ENCODE measurements around the gene ASF1A. TPM values are rescaled to one million over a fixed set of nuclear protein-coding genes. Genes with fewer than 3 reads are reported as not detected.

The ASF1A gene
- total and polyA plus RNA-seq, 2 of the 13 experiments (the other 11 are each of a cell fraction or from before 2014, with no cell fraction given) = 14.5 to 49.9 TPM

GRCh38 chr6:118895261-118895560 lies 1.3 kb downstream of the ASF1A start:
- Histone ChIP-seq H3K36me3 (replicated peaks in 1 of 2; ENCODE audit: control insufficient read depth in 1 of 2, insufficient read depth in 2 of 2, low read length in 2 of 2) (peaks cover 2 to 12% of the 10 kb centered on the region in 2 experiments; a peak in 4 of 5 replicates), H3K27ac (ENCODE audit: extremely low read length, insufficient read depth, low read length) (peak overlapping the region; percentile 96), H4K20me1 (ENCODE audit: insufficient read depth, low read length) (no peaks in the 10 kb centered on the region), H3K4me2 (ENCODE audit: low read depth, low read length) (peak overlapping the region; percentile 85), H3K27me3 (ENCODE audit: control insufficient read depth in 1 of 2, insufficient read depth in 2 of 2, low read length in 2 of 2) (no peaks in the 10 kb centered on the region; a peak in 1 of 5 replicates), H3K79me2 (ENCODE audit: insufficient read depth, low read length) (peaks cover 64% of the 10 kb centered on the region), H3K4me1 (ENCODE audit: insufficient read depth, low read length) (peaks cover 57% of the 10 kb centered on the region), H2AFZ (ENCODE audit: low read length) (no peak overlapping the region), H3K9me3 (ENCODE audit: low read length) (no peaks in the 10 kb centered on the region), H3K4me3 (replicated peaks in 1 of 3; ENCODE audit: insufficient read depth in 1 of 3, low read depth in 2 of 3, low read length in 3 of 3) (peak overlapping the region; percentile 84 to 98 (median 94)), H3K9ac (ENCODE audit: insufficient read depth, low read depth, low read length) (peak overlapping the region; percentile 96)
- no peak for ATAC-seq
- no TSS peak for BruUV-seq (replicated peaks)
- peak; percentile 11 for TF ChIP-seq IKZF4 (CRISPR knock-in tag; IDR thresholded peaks at IDR 0.05; ENCODE audit: borderline replicate concordance, low read depth, not compliant biosample characterization)
- no peak for TF ChIP-seq NR1H2 (CRISPR knock-in tag; IDR thresholded peaks at IDR 0.05; ENCODE audit: borderline replicate concordance, low read depth)
- no peak for TF ChIP-seq MXD4 (CRISPR knock-in tag; IDR thresholded peaks at IDR 0.05)
- no peak for TF ChIP-seq THYN1 (CRISPR knock-in tag; IDR thresholded peaks at IDR 0.05; ENCODE audit: borderline replicate concordance, low read depth)
- 2% methylated on average over 11 of the region's 11 CpGs for WGBS (ENCODE audit: low lambda C conversion rate)
- intact Hi-C loops (cut with micrococcal nuclease; ENCODE audit: unreplicated experiment) (loop anchor here (2.0 to 10.0 kb wide), 2 partner anchors 94 to 370 kb away; no protein-coding TSS in a partner anchor), in situ Hi-C loops (cut with HindIII; ENCODE audit: extremely low pct_ligation_motif_present, low pct_unique_long_range_greater_than_20kb) (no loop called here)
- no peak for FAIRE-seq
- CTCF ChIA-PET (ENCODE audit: low intra/inter-chr PET ratio, low total read pairs) = no interaction called here
- no peak for DNase-seq (ENCODE audit: low spot score)
- POLR2A ChIA-PET = interaction anchor here (3.1 kb wide), 1 partner anchor 40 kb away, joined by 10 read pairs; the partner anchor contains the start of gene MCM9

- Histone ChIP-seq H3K27ac (ENCODE audit: extremely low read length, insufficient read depth, low read length) (peak overlapping the region; percentile 96), H2AFZ (ENCODE audit: low read length) (no peak overlapping the region), H3K9me3 (ENCODE audit: low read length) (no peaks in the 10 kb centered on the region), H4K20me1 (ENCODE audit: insufficient read depth, low read length) (no peaks in the 10 kb centered on the region), H3K79me2 (ENCODE audit: insufficient read depth, low read length) (peaks cover 71% of the 10 kb centered on the region), H3K4me3 (replicated peaks in 1 of 3; ENCODE audit: insufficient read depth in 1 of 3, low read depth in 2 of 3, low read length in 3 of 3) (peak overlapping the region; percentile 84 to 98 (median 94); a peak in 5 of 6 replicates), H3K36me3 (replicated peaks in 1 of 2; ENCODE audit: control insufficient read depth in 1 of 2, insufficient read depth in 2 of 2, low read length in 2 of 2) (peaks cover 3 to 15% of the 10 kb centered on the region in 2 experiments; a peak in 4 of 5 replicates), H3K27me3 (ENCODE audit: control insufficient read depth in 1 of 2, insufficient read depth in 2 of 2, low read length in 2 of 2) (no peaks in the 10 kb centered on the region; a peak in 1 of 5 replicates), H3K4me1 (ENCODE audit: insufficient read depth, low read length) (peaks cover 63% of the 10 kb centered on the region), H3K9ac (ENCODE audit: insufficient read depth, low read depth, low read length) (peak overlapping the region; percentile 96), H3K4me2 (ENCODE audit: low read depth, low read length) (peak overlapping the region; percentile 85)
- no peak for ATAC-seq
- TF ChIP-seq ZFP62 (CRISPR knock-in tag; IDR thresholded peaks at IDR 0.05) (no peak), RBFOX2 (IDR thresholded peaks at IDR 0.05; ENCODE audit: low read depth, low read length) (peak; percentile 33; the same call in 1 of the 2 replicates), MXI1 (IDR thresholded peaks at IDR 0.05; ENCODE audit: borderline replicate concordance, low read depth, low read length) (0 out of 3 replicates have a peak, but pooled peaks have one; percentile 0)
- in situ Hi-C loops (cut with HindIII; ENCODE audit: extremely low pct_ligation_motif_present, low pct_unique_long_range_greater_than_20kb) (no loop called here), intact Hi-C loops (cut with micrococcal nuclease; ENCODE audit: unreplicated experiment) (loop anchor here (1.0 to 10.0 kb wide), 3 partner anchors 39 to 369 kb away; partner anchors contain the start of gene MCM9)
- BruUV-seq (replicated peaks) = no TSS peak
- WGBS (ENCODE audit: low lambda C conversion rate) = 7% methylated on average over 2 of the region's 2 CpGs
- CTCF ChIA-PET (ENCODE audit: low intra/inter-chr PET ratio, low total read pairs) = interaction anchor here (1.2 kb wide), 1 partner anchor 99 kb away, joined by 3 read pairs; no protein-coding TSS in a partner anchor
- FAIRE-seq = no peak
- POLR2A ChIA-PET = interaction anchor here (0.9 to 3.1 kb wide), 5 partner anchors 13 to 1294 kb away, joined by 3 to 10 read pairs (median 3); partner anchors contain the start of genes GOPC and MCM9
- DNase-seq (ENCODE audit: low spot score) = no peak
These were observed 1.9 kb downstream of the ASF1A start for GRCh38 chr6:118895859-118896258.
